GM12878 (cell line): ENCODE measurements around the gene DENND10. TPM values are rescaled to one million over a fixed set of nuclear protein-coding genes. Genes with fewer than 3 reads are reported as not detected.

Experiments
- CEBPB ChIP-seq, 2 experiments: fragments of 150-350 bp in 1 of 2; IDR thresholded peaks; 2 replicates each; pipeline ENCODE4 v1.6.1; 2012 to 2014; ENCODE audit warnings: low read depth in 2 of 2, low read length in 2 of 2, borderline replicate concordance in 1 of 2, inconsistent platforms in 1 of 2
- MTA3 ChIP-seq: IDR thresholded peaks from 2 replicates; pipeline ENCODE4 v1.6.1; 2012; ENCODE audit warnings: low read length, inconsistent platforms, borderline replicate concordance
- POU2F2 ChIP-seq: IDR thresholded peaks from 3 replicates; pipeline ENCODE4 v1.6.1; 2011; ENCODE audit warnings: low read depth, mild to moderate bottlenecking, low read length, borderline replicate concordance
- SREBF1 ChIP-seq: IDR thresholded peaks from 2 replicates; pipeline ENCODE4 v1.6.1; 2012; ENCODE audit warnings: mild to moderate bottlenecking, low read length
- TAF1 ChIP-seq: IDR thresholded peaks from 2 replicates; pipeline ENCODE4 v1.6.1; 2011; ENCODE audit warnings: mild to moderate bottlenecking, low read depth, low read length, borderline replicate concordance
- ZBED1 ChIP-seq: IDR thresholded peaks from 2 replicates; pipeline ENCODE4 v1.6.1; 2016; ENCODE audit warnings: borderline replicate concordance
- polyA plus RNA-seq, 11 experiments: library from polyadenylated mRNA; depleted of rRNA in 4 of 11; unstranded in 6 of 11; stranded (reverse) in 5 of 11; fragments of >200 nt; fragmentation: Nextera tagmentation in 4 of 11; fragmentation: Illumina TruSeq in 1 of 11; extraction: Ambion mirVana in 4 of 11; extraction: Trizol in 1 of 11; gene quantifications; 1 replicate in 1 of 11; 2 replicates in 10 of 11; pipeline versions ENCODE4 v1.2.1 to v1.2.3, GENCODE V29; 2011 to 2016; ENCODE audit warnings: inconsistent platforms in 2 of 11, missing spikeins in 2 of 11, low read depth in 1 of 11
- total RNA-seq, 4 experiments: library from RNA; depleted of rRNA in 3 of 4; stranded (reverse); fragments of >200 nt in 3 of 4; fragmentation: Illumina TruSeq in 1 of 4; extraction: Trizol in 1 of 4; gene quantifications; 2 replicates each; pipeline versions ENCODE4 v1.2.1 to v1.2.3, GENCODE V29; 2013 to 2021
- TF ChIP-seq, protein P1 (sequence below): fragments of 450-650 bp; formaldehyde crosslinking; IDR thresholded peaks from 2 replicates; pipeline ENCODE4 v1.4.0; 2022; ENCODE audit warnings: mild to moderate bottlenecking, moderate library complexity

Gene DENND10
- total and polyA plus RNA-seq, 10 of the 15 experiments (the other 5 are each of a cell fraction or from before 2014, with no cell fraction given): 21.5 to 39.8 (median 26.2) TPM

DNA sequence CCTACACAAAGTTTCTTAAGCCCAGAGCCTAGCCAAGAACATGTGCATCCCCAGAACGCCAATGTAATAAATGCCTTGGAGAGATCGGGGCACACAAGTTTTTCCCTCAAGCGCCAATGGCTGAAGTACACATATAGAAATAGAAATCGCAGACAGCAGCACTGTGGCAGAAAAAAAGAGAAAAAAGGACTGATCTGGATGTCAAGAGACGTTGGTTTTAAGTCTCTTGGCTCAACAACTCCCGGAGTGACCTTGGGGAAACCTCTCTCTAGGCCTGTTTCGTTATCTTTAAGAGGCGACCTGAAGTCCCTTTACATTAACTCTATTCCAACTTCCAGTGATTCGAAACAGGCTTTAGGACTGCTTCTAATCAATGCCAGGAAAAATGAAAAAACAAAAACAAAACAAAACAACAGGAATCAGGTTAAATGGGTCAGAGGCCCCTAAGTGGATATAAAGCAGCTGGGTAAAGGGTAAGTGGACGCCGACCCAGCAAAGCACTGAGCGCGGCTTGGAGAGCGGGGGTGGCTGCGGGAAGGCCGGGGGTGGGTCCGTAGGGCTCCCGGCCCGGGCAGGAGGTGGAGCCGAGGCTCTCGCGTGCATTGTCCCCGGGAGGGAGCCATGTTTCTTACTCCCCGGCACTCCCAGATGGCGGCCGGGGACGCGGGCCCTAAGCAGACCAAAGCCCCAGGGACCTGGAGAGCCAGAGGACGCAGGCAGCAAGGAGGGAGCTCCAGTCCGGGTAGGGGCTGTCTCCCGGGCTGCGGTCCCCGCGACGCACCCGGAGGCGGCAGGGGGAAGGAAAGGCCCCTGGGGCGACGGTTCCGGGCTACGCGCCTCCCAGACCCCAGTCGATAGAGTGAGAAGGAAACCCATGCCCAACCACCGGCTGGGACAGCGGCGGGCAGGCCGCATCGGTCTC lies 24.1 kb upstream of the DENND10 start (continued):
- TF ChIP-seq TAF1 (peak; percentile 75; the same call in 1 of the 2 replicates), SREBF1 (no peak), MTA3 (peak; percentile 22; the same call in 1 of the 2 replicates), ZBED1 (0 out of 2 replicates have a peak, but pooled peaks have one; percentile 45), CEBPB (IDR thresholded peaks at IDR 0.05; ENCODE audit: borderline replicate concordance in 1 of 2, low read depth in 2 of 2, low read length in 2 of 2) (no peak), POU2F2 (peak; percentile 29; the same call in 2 of the 3 replicates)
- TF ChIP-seq, protein P1, sequence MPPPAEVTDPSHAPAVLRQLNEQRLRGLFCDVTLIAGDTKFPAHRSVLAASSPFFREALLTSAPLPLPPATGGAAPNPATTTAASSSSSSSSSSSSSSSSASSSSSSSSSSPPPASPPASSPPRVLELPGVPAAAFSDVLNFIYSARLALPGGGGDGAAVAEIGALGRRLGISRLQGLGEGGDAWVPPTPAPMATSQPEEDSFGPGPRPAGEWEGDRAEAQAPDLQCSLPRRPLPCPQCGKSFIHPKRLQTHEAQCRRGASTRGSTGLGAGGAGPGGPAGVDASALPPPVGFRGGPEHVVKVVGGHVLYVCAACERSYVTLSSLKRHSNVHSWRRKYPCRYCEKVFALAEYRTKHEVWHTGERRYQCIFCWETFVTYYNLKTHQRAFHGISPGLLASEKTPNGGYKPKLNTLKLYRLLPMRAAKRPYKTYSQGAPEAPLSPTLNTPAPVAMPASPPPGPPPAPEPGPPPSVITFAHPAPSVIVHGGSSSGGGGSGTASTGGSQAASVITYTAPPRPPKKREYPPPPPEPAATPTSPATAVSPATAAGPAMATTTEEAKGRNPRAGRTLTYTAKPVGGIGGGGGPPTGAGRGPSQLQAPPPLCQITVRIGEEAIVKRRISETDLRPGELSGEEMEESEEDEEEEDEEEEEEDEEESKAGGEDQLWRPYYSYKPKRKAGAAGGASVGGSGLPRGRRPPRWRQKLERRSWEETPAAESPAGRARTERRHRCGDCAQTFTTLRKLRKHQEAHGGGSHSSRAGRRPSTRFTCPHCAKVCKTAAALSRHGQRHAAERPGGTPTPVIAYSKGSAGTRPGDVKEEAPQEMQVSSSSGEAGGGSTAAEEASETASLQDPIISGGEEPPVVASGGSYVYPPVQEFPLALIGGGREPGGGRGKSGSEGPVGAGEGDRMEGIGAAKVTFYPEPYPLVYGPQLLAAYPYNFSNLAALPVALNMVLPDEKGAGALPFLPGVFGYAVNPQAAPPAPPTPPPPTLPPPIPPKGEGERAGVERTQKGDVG: no peak
